Stimulated activated CD8-positive, alpha-beta memory T cell treated with anti-CD3 and anti-CD28 coated beads, Interleukin-15, amount 100 ng/mL, for 24 hours (primary cell): ENCODE data around the gene CCDC197.

Experiments used
- DNase-seq: peaks from one replicate; pipeline ENCODE4 v3.0.0-alpha.2; 2020; ENCODE audit warnings: low read depth

The CCDC197 gene

DNA sequence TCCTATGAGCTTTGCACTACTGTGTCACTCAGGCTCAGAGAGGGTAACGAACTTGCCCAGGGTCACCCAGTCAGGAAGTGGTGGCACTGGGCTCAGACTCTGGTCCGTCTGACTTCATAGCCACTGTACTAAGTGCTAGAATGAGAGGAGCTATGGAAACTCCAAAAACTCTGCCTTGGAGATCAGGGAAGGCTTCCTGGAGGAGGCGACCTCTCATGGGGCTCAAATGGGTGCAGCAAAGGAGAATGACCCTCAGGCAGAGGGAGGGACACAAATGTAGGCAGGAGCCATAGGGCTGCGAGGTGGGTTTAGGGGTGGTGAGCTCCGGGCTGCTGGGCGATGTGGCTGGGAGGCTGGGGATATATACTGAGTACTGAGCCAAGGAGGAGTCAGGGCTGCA is 3.2 kb downstream of the CCDC197 start:
- no peak for DNase-seq

DNA sequence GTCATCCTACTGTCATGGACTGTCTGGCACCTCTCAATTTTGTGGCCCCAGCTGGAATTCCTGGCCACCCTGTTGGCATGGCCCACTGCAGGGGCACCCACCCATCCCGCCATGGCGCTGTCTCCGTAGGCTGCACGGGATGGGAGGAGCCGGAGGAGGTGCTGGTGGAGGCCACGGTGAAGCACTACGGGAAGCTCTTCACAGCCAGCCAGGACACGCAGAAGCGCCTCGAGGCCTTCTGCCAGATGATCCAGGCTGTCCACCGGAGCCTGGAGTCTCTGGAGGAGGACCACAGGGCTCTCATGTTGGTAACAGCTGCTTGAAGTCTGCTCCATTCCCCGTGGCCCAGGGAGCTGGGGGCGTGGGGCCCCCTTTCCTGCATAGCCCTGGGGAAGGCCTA is 3.9 kb downstream of the CCDC197 start:
- DNase-seq, result no peak

DNA sequence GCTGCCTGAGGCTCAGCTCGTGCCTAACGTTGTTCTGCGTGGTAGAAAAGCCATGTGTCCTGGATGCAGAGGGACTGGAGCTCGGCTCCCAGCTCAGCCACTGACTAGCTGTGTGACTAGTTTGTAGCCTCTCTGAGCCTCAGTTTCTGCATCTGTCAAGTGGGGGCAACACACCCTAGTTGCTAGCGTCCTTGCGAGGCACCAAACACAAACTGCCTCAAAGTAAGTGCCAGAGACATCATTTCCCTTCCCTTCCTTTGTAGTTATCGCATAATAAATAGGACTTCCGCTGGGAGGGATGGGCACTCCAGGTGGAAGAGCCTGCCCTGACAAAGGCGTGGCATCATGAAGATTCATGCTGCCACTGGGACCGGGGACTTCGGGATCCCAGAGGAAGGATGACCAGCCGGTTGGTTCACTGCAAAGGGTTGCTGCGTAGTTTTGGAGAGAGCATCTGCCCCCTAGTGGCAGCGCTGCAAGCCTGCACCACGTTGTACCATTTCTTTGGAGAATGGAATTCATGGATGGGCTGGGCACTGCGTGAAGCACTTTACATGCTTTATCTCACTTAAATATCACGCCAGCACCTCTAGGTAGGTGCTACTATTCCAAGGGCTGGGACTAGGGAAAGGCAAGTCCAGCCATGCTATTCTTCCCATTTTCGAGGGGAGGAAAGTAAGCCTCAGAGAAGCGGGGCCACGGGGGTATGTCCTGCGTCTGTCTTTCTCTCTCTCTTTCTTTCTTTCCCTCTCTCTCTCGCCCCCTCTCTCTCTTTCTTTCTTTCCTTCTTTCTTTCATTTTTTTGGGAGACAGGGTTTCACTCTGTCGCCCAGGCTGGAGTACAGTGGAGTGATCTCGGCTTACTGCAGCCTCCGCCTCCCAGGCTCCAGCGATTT is 4.6 kb downstream of the CCDC197 start:
- DNase-seq, result peak; percentile 35

DNA sequence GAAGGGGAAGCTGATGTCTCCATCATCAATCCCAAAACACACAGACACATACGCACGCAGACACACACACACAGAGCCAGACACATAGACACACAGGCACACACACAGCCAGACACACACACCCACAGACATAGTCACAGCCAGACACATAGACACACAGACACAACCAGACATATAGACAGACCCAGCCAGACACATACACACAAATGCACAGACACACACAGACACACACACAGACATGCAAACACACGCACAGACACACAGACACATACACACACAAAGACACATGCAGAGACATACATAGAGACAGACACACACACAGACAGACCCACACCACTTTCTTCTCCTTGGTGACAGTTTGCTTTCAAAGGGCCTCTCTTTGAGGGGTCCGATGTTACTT is 6.3 kb downstream of the CCDC197 start:
- no peak for DNase-seq

DNA sequence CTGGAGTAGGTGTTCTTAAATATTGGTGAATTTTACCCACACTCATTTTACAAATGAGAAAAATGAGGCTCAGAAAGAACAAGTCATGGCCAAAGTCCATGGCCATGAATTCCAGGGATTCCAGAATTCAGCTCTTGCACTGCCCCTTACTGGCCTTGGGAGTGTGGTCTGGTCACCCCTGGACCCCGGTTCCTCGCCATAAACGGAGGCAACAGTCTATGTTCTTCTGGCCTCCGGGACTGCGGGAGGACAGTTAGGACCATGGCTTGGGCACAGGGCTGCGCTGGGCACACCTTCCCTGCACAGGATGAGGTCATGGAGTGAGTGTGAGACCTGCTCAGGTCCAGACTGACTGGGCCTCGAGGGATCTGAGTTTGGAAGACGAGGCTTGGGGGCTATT is 6.9 kb downstream of the CCDC197 start:
- DNase-seq, result no peak

DNA sequence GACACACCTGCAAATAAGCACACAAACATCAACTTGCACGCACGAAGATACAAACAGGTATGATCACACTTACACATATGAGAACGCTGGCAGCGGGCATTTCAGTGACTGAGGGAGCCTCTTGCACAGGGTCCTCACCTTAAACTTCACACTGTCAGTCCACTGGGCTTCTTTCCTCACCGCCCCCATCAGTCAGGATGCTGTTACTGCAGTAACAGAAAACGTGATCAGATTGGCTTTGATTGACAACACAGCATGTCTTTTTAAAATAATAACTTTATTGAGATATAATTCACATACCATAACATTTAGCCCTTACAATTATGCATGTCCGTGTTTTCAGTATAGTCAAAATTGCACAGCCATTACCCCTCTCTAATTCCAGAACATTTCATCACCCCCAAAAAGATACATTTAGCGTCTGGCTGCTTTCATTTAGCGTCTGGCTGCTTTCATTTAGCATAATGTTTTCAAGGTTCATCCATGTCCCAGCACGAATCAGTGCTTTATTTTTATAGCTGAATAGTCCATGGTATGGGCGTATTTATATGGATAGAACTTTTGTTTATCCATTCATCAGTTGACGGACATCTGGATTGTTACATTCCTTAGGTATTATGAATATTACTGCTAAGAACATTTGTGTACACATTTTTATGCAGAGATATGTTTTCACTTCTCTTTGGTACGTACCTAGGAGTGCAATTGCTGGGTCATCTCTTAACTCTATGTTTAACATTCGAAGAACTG is 8.4 kb downstream of the CCDC197 start:
- no peak for DNase-seq

DNA sequence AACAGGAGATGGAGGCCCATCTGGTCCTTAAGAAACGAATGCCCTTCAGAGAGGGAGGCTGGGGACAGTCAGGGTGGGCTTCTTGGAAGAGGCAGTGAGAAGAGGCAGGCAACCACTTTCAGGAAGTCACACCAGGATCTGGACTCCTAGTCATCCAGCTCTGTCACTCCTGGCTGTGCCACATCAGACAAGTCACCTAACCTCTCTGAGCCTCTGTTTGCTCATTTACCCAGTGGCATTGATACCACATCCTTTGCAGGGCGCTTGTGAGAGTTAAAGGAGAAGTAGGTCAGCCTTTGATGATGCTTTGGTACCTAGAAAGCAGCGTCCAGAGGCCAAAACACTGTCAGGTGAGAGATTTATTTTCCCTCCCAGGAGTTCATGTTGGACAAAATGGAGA is 11.1 kb downstream of the CCDC197 start:
- DNase-seq, result no peak

DNA sequence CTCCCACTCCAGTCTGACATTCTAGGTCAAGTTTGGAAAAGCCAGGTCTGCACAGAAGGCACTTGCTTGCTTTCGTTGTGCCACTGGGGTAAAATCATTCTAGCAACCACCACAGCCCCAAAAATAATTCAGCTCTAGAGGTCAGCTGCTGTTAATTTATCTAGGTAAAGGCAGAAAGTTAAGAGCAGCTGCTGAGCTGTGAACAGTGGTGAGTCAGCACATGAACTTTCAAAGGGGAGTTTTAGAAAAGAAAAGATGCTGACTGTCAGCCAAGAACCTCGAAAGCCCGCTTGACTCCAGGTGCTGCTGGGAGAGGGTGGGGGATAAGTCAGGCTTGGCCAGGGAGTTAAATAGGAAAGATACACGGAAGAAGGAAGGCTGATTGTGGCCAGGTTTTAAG is 12.7 kb downstream of the CCDC197 start:
- DNase-seq, result no peak

DNA sequence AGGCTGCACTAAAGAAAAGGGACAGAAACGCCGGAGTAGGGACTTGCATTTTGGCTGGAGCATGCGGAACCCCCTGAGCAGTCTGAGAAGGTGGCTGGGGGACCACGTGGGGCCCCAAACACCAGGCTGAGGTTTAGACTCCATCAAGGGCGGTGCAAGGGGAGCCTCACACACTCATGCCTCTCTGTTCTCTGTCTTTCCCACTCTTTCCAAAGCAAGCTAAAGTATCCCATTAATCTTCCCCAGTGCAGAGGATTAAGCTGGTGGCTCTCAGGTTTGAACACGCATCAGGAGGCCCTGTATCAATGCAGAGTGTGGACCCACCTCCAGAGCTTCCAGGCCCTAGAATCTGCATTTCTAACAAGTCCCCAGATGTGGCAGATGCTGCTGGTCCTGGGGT is 13.5 kb downstream of the CCDC197 start:
- DNase-seq, result no peak

DNA sequence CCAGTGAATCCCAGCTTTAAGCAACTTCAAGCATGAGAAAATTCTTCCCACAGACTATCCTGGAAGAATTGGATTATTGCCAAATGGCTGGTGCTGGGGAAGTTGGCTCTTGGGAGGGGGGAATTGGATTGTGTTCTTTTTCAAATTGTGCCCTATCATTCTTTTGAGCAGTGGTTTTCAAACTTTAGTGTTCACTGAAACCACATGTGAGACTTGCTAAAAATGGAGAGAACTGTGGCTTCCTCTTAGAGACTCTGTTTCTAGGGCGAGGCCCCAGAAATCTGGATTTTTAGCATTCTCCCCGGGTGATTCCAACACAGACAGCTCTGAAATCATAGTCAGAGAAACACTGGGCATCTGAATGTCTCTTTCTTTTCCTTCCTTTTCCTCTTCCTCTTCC is 14.7 kb downstream of the CCDC197 start:
- DNase-seq, result no peak

DNA sequence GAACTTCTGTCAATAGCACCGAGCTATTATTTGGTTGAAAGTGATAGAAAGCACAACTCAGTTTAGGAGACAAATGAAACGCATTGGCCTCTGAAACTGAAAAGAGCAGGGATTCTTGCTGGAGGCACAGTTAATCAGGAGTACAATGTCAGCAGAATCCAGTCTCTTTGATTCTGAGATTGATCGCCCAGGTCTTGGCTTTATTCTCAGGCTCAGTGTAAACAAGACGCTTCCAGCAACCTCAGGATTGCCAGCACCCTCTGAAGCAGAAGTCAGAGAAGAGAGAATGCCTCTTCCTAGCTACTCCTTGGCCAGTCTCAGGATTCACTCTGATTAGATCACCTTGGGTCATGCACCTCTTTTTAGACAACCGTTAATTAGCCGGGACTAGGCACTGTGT is 17.3 kb downstream of the CCDC197 start:
- DNase-seq, result no peak

DNA sequence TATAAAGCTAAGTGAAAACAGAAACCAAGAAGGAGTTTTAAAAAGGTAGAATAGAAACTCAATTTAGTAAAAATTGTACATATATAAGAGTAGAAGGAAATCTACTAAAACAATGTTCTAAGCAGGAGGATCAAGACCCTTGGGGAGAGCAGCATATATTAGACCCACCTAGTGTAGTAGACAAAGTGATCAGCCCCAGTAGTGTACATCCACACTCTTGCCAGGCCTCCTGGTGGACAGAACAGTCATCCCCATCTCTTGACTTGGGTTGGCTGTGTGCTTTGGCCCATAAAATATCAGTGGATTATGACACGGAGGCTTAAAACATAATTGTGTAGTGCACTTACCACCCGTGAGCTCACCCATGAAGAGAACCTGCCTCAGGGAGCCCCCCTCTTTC is 18.1 kb downstream of the CCDC197 start:
- DNase-seq, result no peak

DNA sequence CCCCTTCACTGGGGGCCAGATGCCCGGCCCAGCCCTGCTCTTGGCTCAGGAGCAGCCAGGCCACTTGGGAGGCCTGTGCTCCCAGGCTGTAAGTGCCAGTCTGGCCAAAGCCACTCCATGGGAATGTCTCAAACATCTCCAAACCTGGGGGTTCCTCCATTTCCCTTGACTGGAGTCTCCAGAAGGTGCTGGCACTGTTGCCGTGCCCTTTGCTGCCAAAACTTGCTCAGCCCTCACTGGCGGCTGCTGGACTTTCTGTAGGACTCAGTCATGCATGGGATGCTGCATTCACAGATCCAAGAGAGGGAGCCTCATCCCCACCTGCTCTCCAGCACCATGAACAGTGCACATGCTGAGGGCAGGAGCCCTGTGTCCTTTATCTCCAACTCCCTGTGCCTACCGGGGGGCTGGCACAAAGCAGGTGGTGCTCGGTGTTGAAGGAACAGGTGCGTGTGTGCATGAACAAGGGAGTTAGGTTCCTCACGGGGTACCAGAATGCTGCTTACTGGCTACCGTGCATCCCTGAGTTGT is 19.4 kb downstream of the CCDC197 start:
- DNase-seq, result no peak

DNA sequence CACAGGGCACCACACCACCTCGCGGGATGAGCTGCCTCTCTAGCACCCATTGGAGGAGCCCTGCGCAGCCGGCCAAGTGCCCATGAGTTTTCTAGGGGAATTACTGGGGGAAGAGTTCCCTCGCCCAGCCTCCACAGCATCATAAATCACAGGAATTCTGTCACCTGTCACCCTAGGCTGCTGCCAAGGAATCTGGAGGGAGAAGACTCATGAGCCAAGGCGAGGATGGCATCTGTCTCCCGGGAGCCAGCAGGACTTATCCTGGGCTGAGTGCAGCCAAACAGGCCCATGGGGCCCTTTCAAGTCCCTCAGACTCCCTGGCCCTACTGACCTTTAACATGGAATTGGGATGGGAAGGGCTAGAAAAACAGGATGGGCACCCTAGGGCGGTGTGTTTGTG is 21.2 kb downstream of the CCDC197 start:
- no peak for DNase-seq

DNA sequence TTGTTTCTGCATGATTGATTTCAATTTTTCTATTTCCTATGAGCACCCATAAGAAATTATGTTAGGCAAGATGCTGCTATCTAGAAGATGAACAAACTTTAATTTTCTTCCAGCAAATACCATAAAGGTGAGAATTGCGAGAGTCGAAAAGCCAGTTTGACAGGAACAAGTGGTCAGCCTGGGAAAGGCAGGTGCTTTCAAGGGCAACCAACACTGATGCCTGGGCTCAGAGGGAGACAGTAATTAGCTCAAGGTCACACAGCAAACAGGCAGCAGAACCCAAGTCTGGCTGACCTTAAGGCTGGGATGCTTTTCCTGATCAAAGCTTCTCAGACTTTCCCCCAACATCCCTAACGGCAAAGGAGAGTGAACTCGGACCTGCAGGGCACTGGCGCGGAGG is 22.2 kb downstream of the CCDC197 start:
- DNase-seq, result no peak

DNA sequence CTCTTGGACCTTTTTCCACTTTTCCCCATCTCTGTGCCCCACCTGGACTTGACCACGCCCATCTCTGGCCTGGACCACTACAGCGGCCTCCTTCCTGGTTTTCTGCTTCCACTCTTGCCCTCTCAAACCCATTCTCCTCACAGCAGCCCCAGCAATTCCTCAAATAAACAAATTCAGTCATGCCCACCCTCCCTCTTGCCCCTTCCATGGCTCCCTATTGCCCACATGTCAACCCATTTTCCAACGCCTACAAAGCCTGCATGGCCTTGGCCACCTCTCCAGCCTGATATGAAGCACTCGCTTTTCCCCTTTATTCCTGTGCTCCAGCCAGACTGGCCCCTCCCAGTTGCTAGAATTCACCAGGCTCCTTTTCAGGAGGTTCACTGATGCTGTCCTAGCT is 23.2 kb downstream of the CCDC197 start:
- DNase-seq, result no peak

DNA sequence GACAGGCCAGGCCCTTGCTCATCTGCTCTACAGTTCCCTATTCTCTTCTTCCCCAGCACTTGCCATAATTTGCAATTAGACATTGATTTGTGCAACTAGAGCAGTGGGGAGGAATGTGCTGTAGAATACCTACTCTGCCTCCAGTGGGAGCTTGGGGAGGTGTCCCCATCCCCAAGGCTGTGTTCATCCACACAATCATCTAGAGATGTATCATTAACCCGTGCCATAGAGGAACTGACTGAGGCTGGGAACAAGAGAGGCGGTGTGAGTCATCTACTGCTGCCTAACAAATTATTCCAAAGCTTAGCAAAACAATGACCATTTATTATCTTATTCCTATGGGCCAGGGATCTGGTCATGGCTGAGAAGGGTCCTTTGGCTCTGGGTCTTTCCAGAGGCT is 23.9 kb downstream of the CCDC197 start:
- no peak for DNase-seq

DNA sequence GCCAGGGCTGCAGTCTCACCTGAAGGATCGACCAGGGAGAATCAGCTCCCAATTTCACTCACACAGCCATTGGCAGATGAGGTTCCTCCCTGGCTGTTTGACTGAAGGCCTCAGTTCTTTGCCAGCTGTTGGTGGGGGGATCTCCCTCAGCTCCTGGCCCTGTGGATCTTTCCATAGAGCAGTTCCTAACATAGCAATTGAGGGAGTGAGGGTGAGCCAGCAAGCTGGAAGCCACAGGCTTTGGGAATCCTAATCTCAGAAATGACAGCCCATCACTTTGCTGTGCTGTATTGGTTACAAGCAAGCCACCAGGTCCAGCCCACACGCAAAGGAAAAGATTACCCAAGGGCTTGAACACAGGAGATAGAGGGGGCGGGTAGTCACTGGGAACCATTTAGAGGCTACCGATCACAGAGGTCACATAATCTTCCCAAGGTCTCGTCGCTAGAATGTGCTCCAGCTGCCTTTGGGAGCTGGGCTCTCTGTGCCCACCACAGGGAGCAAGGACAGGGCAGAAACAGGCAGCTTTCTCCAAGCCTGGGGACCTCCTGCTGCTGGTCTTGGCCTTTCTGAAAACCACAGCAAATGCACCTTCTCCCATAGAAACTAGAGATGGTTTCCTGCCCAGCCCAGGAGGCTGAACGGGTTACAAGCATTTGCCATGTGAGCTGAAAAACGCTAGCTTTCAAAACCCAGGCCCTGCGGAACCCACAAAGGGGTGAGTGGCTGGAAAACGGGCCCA is 24.5 kb downstream of the CCDC197 start:
- no peak for DNase-seq

DNA sequence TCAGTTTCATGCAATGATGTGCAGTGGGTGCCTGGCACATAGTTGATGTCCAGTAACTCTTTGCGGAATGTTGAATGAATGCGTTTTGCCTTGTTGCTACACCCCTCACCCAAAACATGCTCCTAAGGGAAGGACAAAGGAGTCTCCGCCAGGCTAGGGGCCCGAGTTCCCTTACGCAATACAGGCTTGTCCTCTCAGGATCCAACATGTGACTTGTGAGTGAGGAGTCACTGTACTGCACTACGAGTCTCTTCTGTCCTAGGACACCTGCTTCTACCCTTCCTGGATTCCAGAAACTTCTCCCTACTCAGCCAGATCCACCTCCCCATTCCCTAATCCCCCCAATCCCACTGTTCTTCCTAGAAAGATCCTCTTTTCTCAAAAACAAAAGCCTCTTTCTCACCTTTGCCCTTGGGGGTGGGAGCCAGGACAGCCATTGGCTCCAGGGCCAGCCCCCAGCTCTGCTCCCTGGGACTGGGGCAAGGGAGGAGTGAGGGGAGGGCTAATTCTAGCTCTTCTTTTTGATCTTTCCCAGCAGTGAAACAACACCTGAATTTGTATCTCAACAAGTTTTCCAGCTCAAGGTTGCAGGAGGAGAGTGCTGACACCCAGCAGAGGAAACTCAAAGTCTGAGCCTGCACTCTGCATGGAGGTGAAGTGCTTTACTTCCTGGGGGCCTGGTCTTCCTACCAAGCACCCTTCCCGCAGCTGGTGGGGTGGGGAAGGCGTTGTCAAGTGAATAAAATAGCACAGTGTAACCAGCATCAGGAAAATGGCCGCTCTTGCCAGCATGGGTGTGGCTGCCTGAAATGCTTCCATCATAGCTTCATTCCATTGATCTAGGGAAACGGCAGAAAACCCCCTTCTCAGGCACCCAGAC is 25.7 kb downstream of the CCDC197 start:
- DNase-seq, result no peak

DNA sequence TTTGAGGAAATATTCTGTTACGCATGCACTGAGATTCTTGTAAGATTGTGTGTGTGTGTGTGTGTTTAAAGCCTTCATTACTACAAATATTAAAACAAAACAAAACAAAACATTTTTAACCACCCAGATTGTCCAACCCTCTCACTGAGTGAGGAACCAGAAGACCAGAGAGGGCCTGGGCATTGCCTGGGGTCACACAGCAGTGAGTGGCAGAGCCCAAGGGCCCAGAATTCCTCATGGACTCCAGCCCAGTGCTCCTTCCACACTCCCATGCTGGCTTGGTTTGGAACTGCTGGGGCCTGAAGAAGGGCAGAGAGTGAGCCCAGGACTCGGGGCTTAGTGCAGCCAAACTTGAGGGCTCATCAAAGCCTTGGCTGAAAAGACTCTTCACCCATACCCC is 27.4 kb downstream of the CCDC197 start:
- DNase-seq, result no peak

DNA sequence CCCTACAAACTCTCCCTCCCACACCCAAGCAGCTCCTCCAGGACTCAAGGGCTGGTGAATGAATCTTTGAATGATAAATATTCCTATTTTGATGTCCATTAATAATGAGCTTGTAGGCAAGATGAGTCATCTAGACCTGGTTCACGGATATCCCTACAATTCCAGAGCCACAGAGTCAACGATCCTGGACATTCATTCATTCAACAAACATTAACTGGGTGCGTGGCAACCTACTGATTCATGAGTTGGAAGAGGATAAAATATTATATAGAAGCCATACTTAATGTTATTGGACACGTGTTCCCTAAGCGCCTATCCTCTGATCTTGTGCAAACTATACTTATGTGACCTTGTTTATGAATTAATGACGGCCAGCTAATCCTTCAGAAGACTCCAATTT is 28.6 kb downstream of the CCDC197 start:
- no peak for DNase-seq
